GM19099 (cell line): ENCODE measurements around the gene SMAD2.

Experiments used
- POLR2A ChIP-seq: IDR thresholded peaks from 3 replicates; pipeline ENCODE4 v1.6.1; 2011; ENCODE audit warnings: low read depth; ENCODE audit not compliant: insufficient read length; ENCODE audit errors: extremely low read depth

SMAD2 gene

DNA sequence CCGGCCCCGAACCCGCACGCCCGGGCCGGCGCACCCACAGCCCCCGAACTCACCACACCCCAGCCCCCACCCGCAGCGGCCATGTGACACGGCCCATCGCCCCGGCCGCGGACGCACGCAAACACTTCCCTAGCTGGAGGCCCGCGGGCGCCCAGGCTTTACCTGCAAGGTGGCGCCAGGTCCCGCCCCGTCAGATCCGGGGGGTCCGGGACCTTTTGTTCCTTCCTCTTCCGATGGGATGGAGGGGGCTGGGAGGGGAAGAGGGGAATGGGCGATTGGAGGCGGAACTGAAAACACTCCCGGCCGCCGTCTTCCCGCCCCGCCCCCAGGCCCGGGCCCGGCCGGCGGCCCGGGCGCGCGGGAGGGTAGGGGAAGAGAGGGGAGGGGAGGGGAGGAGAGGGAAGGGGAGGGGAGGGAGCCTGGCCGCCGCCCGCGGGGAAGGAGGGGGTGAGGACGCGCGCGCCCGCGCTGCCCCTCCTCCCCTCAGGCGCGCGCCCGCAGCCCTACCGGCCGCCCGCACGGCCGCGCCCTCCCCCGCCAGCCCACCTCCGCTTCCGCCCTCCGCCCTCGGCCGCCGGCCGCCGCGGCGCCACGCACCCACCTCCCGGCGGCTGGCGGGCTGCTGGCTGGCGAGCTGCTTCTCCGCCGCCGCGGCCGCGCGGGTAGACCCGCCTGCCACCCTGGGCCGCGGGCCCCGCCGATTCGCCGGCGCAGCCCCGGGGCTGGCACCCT lies at the start of gene SMAD2:
TSS of gene SMAD2 (minus strand) at position 461 of the 732 bp plus-strand sequence. CDS start 33,903 bp downstream, outside the sequence.
- TF ChIP-seq POLR2A = peak; percentile 63

DNA sequence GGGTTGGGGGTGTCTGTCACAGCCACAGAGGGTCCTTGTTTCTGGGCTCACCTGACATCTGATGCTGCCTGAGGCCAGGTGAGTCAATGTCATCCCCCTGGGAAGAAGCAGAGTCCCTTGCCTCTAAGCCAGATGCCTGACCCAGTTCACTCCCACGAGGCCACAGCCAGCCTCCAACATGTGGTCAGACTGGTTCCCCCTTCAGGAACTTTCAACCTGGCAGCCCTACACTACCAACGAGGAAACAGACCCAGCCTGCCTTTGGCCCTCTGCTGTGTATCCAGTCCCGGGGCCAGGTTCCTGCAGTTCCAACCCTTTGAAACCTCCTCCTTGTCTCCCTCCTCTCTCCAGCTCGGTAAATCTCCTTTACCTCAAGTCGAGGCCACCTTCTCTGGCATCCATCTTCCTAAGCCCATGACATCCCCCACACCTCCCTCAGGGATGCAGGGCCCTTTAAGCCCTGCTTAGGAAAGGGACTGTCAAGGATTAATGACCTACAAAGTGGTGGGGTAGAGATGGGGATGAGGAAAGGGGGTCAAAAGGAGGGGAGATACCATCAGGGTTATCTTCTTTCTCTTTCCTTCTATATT lies 49.2 kb upstream of the SMAD2 start:
- no peak for TF ChIP-seq POLR2A

GRCh38 chr18:47978603-47979002 lies 48.1 kb upstream of the SMAD2 start:
- TF ChIP-seq POLR2A = no peak

- TF ChIP-seq POLR2A = no peak
Observed at GRCh38 chr18:47978141-47978540, 47.7 kb upstream of the SMAD2 start.

DNA sequence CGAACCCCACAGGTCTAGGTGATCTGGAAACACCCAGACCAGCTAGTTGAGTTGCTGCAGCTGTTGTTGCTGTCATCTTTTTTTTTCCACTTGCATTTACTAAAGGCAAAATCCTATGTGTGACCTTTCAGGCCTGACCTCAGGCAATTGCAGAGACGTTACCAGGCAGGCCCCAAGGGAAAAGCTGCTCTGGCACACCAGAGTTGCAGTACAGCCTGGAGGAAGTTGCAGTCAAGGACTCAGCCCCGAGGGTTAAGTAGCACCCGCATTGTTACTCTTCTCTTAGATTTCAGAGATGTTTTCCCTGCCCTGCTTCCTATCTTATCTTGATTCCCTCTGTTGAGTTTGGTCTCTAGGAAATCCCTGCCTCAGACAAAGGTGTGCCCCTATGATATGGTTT lies 45.2 kb upstream of the SMAD2 start:
- no peak for TF ChIP-seq POLR2A

GRCh38 chr18:47975105-47975504 lies 44.6 kb upstream of the SMAD2 start:
- no peak for TF ChIP-seq POLR2A

DNA sequence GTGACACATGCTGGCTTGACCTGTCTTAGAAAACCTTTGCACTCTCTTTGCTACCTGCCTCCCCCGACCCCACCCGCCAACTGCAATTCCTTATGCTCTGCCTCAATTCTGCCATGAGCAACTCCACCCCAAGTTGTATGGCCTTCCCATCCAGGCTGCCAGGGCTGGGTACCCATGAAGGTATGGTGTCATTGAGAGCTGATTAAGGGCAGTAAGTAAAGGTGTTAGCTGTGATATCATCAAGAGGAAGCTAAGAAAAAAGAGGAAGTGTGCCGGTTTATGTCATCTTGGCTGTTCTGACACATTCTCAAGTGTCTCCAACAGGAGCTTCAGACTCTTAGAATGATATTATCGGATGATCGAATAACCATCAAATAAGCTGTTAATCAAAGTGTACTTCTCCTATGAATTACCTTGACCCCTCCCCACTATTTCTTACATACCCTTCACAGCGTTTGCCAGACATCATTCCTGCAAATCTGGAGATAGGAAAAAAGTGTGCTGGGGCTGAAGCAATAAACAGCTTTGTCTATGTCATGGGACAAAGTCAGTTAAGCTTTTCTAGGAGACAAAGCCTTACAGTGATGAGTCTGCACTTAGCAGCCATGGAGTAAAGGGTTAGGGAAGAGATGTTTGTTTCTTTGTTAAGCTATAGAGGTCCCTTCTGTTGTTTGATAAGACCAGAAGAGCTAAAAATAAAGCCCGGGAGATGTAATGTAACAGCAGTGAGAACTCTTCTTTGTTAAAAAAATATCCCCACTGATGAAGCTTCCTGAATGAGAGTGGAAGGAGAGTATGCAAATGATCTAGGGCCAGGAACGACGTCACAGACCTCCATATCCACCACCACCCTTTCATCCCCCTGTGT lies 40.4 kb upstream of the SMAD2 start:
- no peak for TF ChIP-seq POLR2A

DNA sequence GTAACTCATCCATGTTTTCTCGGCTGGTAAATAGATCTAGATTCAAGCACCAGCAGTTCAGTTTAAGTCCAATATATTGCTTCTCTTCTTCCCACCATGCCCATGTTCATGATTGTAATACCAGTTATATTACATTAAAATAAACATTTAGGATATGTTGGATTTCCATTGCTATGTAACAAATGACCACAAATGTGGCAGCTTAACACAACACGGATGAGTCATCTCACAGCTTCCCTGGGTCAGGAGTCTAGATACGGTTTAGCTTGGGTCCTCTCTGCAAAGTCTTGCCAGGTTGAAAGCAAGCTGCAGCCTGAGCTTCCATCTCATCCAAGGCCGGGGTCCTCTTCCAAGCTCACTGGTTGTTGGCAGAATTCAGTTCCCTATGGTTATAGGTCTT lies 39.4 kb upstream of the SMAD2 start:
- no peak for TF ChIP-seq POLR2A

DNA sequence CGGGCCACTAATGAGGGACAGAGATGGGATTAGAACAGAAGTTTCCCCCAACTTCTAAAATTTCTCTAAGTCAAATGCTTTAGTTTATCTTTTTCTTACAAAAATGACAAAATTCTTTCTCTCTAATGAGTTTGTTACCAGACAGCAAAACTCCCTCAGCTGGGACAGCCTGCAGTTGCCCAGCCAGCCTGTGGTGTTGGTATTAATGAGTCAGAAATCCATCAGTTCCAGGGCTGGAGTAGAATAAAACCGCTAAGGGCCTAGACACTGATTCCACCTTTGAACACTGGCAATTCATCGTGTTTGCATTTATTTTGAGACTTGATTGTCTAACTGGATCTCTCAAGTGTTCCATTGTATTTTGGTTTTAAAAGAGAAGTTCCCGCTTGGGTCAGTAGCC lies 38.3 kb upstream of the SMAD2 start:
- TF ChIP-seq POLR2A = no peak

GRCh38 chr18:47968006-47968676 lies 37.7 kb upstream of the SMAD2 start:
- TF ChIP-seq POLR2A = no peak

GRCh38 chr18:47964053-47964452 lies 33.6 kb upstream of the SMAD2 start:
- no peak for TF ChIP-seq POLR2A

DNA sequence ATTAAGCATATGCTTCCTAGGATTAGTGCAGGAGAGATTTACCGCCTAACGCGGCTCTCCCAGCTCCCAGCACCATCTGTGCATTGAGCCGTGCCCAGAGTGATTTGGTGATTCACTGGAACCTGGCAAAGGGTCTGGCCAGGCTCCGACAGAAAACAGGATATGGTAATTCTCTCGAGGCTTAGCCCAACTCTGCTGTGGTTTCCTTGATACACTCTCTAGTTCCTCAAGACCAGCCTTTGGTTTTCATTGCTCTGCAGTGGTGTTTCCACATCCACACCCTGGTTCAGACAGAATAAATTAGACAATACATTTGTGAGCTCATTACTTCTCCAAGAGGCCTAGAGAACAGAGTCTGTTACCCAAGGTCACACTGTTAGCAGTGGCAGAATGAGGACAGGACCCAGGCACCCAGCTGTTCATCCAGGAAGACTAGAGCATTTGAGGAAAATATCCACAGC lies 23.0 kb upstream of the SMAD2 start:
- no peak for TF ChIP-seq POLR2A

DNA sequence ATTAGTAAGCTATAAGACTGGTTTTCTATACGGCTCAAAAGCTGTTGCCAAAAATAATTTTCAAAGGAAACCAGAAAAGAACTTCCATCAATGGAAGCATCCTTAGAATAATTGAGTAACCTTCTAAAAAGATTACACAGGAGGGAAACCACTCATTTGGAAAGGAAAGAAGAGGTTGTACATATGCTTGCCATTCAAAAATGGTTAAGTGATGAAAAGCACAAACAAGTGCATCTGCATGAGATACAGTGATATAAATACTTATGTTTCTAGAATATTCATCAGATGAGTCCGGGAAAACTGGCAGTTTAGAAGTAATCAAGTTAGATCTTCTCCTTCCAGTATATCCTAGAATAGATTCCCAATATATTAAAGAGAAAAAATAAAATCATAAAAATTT lies 20.1 kb upstream of the SMAD2 start:
- no peak for TF ChIP-seq POLR2A

DNA sequence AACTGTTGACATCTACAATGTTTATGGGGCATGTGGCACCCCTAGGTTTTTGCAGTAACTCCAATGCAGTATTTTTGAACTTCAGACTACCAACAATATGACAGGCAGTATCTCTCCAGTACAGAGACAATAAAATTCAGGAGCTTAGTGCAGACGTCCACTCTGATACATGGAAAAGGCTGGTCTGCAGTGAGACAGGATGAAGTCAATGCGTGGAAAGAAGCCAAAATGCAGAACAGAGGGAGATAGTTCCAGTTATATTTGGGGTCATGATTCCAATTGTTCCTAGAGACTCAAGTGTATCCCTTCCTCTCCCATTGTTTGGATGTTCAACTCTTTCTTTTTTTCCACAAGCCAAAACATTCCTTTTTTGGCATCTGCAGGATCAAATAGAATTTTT lies 18.7 kb upstream of the SMAD2 start:
- TF ChIP-seq POLR2A = no peak

GRCh38 chr18:47946889-47947288 lies 16.4 kb upstream of the SMAD2 start:
- TF ChIP-seq POLR2A = no peak
